ENCODE data around the gene TTLL11.

Gene TTLL11

DNA sequence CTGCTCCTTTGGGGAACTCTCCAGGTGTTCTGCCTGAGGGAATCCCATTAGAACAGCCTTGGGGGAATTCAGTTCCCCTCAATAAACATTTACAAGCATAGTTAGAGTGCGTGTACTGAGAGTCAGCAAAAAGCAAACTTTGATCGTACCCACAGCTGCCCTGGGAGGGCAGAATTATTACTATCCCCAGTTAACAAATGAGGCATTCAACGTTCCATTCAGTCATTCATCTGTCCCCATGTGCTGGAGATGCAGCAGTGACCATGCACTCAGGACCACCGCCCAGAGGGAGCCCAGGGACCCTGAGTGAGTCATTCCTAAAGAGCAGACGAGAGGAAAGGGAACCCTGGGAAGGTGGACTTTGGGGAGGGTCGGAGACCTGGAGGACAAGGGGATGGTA, 19.1 kb upstream of the TTLL11 start:
- H3K4me3 ChIP-seq (ENCODE audit: low read length): no peak overlapping the region
- DNase-seq (ENCODE audit: low read depth, low spot score): no peak

GRCh38 chr9:122111413-122112085, 18.4 kb upstream of the TTLL11 start:
- DNase-seq (ENCODE audit: low read depth, low spot score): no peak
- no peak overlapping the region for H3K4me3 ChIP-seq (ENCODE audit: low read length)

GRCh38 chr9:122110100-122110833, 17.2 kb upstream of the TTLL11 start:
- no peak for DNase-seq (ENCODE audit: low read depth, low spot score)
- H3K4me3 ChIP-seq (ENCODE audit: low read length): no peak overlapping the region

DNA sequence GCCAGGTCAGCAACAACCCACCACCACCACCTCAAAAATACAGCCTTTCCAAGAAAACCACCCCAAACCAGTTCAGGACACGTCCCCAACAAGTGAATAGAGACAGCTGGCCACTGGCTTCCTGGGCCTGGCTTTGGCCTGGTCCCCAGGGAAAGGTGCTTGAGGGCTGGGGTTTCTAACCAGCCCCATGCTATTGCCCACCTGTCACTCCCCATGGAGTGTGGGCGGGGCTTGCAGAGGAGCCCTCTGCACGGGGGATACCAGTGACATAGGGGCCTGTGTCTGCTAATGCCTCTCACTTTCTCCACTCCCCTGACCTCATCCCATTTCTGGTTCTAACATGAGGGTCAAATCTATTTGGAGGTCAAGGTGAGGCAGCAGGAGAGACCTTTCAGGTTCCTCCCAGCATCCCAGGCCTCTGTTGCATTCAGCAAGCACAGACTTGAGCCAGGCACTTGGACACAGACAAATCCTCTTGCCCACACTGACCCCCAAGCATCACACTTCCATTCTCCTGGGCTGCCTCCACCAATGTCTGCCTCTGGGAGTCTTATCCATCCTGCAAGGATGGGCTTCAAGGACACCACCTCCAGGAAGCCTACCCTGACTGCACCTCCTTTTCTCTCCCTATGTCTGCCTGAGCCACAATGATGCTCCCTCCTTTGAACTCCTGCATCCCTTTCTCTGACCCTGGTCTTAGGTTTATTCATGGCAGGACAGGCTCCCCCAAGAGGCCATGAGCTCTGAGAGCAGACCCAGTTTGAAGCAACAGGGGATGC, 16.1 kb upstream of the TTLL11 start:
- no peak overlapping the region for H3K4me3 ChIP-seq (ENCODE audit: low read length)
- DNase-seq (ENCODE audit: low read depth, low spot score): no peak

DNA sequence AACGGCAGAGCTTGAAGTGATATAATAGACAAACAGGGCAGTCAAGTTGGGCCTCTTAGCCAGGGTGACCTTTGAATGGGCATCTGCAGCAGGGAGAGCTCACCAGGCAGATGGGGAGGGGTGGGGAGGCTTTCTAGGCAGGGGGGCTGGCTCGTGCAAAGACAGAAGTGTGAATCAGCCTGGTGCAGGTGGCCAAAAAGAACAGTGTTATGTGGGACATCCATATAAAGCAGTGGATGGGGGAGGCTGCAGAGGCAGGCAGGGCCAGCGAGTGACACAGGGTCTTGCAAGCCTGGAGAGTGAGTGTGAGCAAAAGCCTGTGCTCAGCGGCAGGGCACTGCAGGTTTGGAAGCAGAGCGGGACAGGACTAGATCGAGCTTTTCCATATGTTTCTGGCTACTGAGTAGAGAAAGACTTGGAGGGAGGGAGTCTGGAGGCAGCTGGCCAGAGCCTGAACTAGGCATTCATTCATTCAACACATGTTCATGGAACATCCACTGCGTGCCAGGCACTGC, 14.2 kb upstream of the TTLL11 start:
- DNase-seq (ENCODE audit: low read depth, low spot score): no peak
- H3K4me3 ChIP-seq (ENCODE audit: low read length): no peak overlapping the region

- no peak for DNase-seq (ENCODE audit: low read depth, low spot score)
- no peak overlapping the region for H3K4me3 ChIP-seq (ENCODE audit: low read length)
Observed at GRCh38 chr9:122106576-122106975, 13.5 kb upstream of the TTLL11 start.

- H3K4me3 ChIP-seq (ENCODE audit: low read length): no peak overlapping the region
- DNase-seq (ENCODE audit: low read depth, low spot score): no peak
Observed at GRCh38 chr9:122103985-122104384, 10.9 kb upstream of the TTLL11 start.

- H3K4me3 ChIP-seq (ENCODE audit: low read length): no peak overlapping the region
- DNase-seq (ENCODE audit: low read depth, low spot score): no peak
Observed at GRCh38 chr9:122102156-122102555, 9.0 kb upstream of the TTLL11 start.

DNA sequence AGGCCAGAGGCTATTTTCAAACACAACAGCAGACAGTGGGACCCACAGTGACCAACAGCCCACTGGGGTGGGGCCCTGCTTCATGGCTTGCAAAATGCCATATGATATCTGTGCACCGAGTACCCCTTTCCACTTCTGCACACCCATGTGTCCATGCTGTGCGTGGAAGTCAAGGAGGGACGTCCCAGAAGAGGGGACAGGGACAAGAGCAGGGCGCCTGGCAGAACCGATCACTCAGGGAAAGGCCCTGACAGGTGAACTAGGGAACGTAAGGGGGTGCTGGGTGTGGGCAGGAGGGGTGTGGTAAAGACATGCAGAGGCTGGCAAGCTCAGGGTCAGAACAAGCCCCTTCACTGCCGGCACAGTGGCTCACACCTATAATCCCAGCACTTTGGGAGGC, 7.6 kb upstream of the TTLL11 start:
- DNase-seq (ENCODE audit: low read depth, low spot score): no peak
- H3K4me3 ChIP-seq (ENCODE audit: low read length): no peak overlapping the region

DNA sequence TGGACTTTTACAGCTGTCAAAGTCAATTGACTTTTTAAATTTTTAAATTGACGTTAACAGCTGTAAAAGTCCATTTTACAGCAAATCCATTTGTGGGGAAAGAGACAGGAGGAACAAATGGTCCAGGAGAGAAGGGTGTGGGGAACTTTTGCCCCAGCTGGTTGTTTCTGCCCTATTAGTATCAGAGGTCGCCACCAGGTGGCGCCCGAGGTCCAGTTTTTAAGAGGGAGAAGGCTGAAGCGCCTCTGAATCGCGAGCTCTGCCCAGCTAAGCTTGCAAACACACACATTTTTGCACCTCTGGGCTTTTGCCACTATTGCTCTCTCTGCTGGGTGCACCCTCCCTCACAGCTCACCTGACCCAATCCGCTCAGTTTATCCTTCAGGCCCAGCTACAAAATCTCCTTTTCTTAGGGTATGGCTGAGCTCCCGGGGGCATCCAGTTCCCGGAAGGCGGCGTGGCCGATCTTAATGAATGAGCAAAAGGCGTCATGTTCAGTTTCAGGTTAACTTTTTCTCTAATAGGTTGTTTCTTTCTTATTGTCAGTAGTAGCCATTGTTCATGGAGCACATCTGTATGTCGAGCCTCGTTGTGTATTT, 6.3 kb upstream of the TTLL11 start:
- H3K4me3 ChIP-seq (ENCODE audit: low read length): no peak overlapping the region

GRCh38 chr9:122097679-122098315, 4.7 kb upstream of the TTLL11 start:
- DNase-seq (ENCODE audit: low read depth, low spot score): no peak
- no peak overlapping the region for H3K4me3 ChIP-seq (ENCODE audit: low read length)

More for the DNA sequence above, 6.3 kb upstream of the TTLL11 start:
- DNase-seq (ENCODE audit: low read depth, low spot score): peak; percentile 64

GRCh38 chr9:122096620-122097415, 3.7 kb upstream of the TTLL11 start:
- DNase-seq (ENCODE audit: low read depth, low spot score): no peak
- no peak overlapping the region for H3K4me3 ChIP-seq (ENCODE audit: low read length)

DNA sequence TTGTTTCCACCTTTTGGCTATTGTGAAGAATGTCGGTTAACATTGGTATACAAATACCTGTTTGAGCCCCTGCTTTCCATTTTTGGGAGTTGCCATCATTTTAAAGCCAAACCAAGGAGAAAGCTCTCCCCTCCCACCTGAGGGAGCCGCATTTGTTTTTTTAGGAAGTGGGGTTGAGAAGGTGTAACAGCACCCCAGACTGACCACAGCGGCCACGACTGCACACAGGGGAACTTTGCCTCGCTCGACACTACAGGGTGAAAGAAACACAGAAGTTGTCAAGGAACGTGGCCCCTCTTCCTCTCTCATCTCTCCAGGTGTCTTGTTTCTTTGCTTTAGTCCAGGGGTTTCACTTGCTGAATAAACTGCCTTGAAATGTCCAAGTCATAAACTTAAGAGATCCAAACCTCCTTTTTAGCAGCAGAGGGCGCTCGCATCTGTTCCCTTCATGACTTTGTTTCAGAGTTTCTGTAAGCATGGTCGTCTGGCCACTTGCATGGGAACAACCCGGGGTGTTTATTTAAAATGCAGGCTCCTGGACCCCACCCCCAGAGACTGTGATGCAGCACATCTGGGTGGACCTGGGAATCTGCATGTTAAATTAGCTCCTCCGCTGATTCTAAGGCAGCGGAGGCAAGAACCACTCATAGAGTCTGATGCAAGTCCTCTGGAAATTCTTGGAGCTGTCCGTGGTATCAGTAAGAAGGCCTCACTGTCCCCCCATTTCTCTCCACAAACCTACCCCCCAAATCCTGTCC, 2.1 kb upstream of the TTLL11 start:
- no peak overlapping the region for H3K4me3 ChIP-seq (ENCODE audit: low read length)
- DNase-seq (ENCODE audit: low read depth, low spot score): peak; percentile 54

GRCh38 chr9:122091682-122092592, 1.2 kb downstream of the TTLL11 start:
- H3K4me3 ChIP-seq (ENCODE audit: low read length): peak overlapping the region; percentile 77
- no peak for DNase-seq (ENCODE audit: low read depth, low spot score)

DNA sequence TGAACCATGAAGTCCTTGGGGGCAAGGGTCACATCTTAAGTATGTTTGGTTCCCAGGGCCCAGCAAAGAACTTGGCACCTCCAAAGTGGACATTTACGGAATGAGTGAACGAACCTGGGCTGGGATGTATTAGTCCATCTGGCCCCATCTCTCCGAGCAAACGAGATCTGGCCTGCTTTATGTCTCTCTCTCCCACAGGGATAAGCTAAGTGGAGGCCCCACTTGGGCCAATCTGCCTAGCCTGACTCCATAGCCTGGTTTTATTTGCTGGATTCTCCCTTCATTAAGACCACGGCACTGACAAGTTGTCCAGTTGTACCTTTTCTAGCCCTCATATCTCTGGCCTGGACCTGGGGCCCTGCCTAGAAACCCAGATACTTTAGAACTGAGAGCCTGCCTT, 2.1 kb downstream of the TTLL11 start:
- DNase-seq (ENCODE audit: low read depth, low spot score): no peak
- H3K4me3 ChIP-seq (ENCODE audit: low read length): no peak overlapping the region

GRCh38 chr9:122090287-122090883, 2.7 kb downstream of the TTLL11 start:
- DNase-seq (ENCODE audit: low read depth, low spot score): no peak
- no peak overlapping the region for H3K4me3 ChIP-seq (ENCODE audit: low read length)

Data from Jurkat, Clone E6-1 (cell line).